Trophoblast cell (in vitro differentiated cells and primary cell): ENCODE measurements around the gene CCL2.
"Not testable (repeated sequence)": the region's sequence is repeated elsewhere in the genome, so short reads cannot be mapped to it uniquely, and the experiment has no call there.

ENCODE experiments used
- DNase-seq, 2 donors: peaks; one replicate each; pipeline ENCODE4 v3.0.0-alpha.2; 2016
- H2AFZ ChIP-seq: 2 replicates; pipeline ENCODE4 v1.6.1; 2013; ENCODE audit warnings: low read length, moderate library complexity, mild to moderate bottlenecking; ENCODE audit not compliant: insufficient read depth, poor library complexity
- H2AK5ac ChIP-seq: 2 replicates; pipeline ENCODE4 v1.6.1; 2013; ENCODE audit warnings: mild to moderate bottlenecking, low read length
- H2BK120ac ChIP-seq: 2 replicates; pipeline ENCODE4 v1.6.1; 2013; ENCODE audit warnings: low read length, mild to moderate bottlenecking, moderate library complexity; ENCODE audit not compliant: insufficient read depth, poor library complexity
- H2BK12ac ChIP-seq: 2 replicates; pipeline ENCODE4 v1.6.1; 2013; ENCODE audit warnings: mild to moderate bottlenecking, low read length, moderate library complexity
- H2BK5ac ChIP-seq: 2 replicates; pipeline ENCODE4 v1.6.1; 2013; ENCODE audit warnings: low read length, low read depth, moderate library complexity, mild to moderate bottlenecking; ENCODE audit not compliant: poor library complexity
- H3K14ac ChIP-seq: 2 replicates; pipeline ENCODE4 v1.6.1; 2013; ENCODE audit warnings: mild to moderate bottlenecking, low read length
- H3K18ac ChIP-seq: 2 replicates; pipeline ENCODE4 v1.6.1; 2013; ENCODE audit warnings: mild to moderate bottlenecking, low read length
- H3K23ac ChIP-seq: 2 replicates; pipeline ENCODE4 v1.6.1; 2013; ENCODE audit warnings: low read length
- H3K27ac ChIP-seq: 2 replicates; pipeline ENCODE4 v1.5.1; 2013; ENCODE audit warnings: low read depth, mild to moderate bottlenecking, inconsistent platforms, low read length, moderate library complexity
- H3K27me3 ChIP-seq: 2 replicates; pipeline ENCODE4 v1.6.1; 2013; ENCODE audit warnings: inconsistent platforms, mild to moderate bottlenecking, low read length, moderate library complexity; ENCODE audit not compliant: insufficient read depth
- H3K36me3 ChIP-seq, 2 experiments: 1 replicate in 1 of 2; 2 replicates in 1 of 2; pipeline ENCODE4 v1.6.1; 2013; ENCODE audit warnings: low read length in 2 of 2, mild to moderate bottlenecking in 2 of 2, moderate library complexity in 1 of 2; ENCODE audit not compliant: insufficient read depth in 2 of 2, control insufficient read depth in 1 of 2
- H3K4ac ChIP-seq: 2 replicates; pipeline ENCODE4 v1.6.1; 2013; ENCODE audit warnings: low read depth, mild to moderate bottlenecking, low read length, moderate library complexity
- H3K4me1 ChIP-seq, 2 experiments: 1 replicate in 1 of 2; 2 replicates in 1 of 2; pipeline ENCODE4 v1.6.1; 2013; ENCODE audit warnings: low read length in 2 of 2, mild to moderate bottlenecking in 2 of 2, moderate library complexity in 1 of 2; ENCODE audit not compliant: insufficient read depth in 2 of 2, control insufficient read depth in 1 of 2
- H3K4me2 ChIP-seq: 2 replicates; pipeline ENCODE4 v1.6.1; 2013; ENCODE audit warnings: inconsistent platforms, mild to moderate bottlenecking, low read length, moderate library complexity
- H3K4me3 ChIP-seq: 2 replicates; pipeline ENCODE4 v1.5.1; 2013; ENCODE audit warnings: mild to moderate bottlenecking, low read depth, low read length, inconsistent platforms
- H3K79me1 ChIP-seq: one replicate; pipeline ENCODE4 v1.6.1; 2013; ENCODE audit warnings: low read length
- H3K79me2 ChIP-seq: 2 replicates; pipeline ENCODE4 v1.6.1; 2013; ENCODE audit warnings: low read length, mild to moderate bottlenecking; ENCODE audit not compliant: control insufficient read depth, insufficient read depth, poor library complexity
- H3K9ac ChIP-seq: 2 replicates; pipeline ENCODE4 v1.6.1; 2013; ENCODE audit warnings: mild to moderate bottlenecking, low read length
- H3K9me3 ChIP-seq: 2 replicates; pipeline ENCODE4 v1.6.1; 2013; ENCODE audit warnings: low read depth, mild to moderate bottlenecking, control low read depth, inconsistent platforms, low read length; ENCODE audit not compliant: insufficient read depth
- H4K12ac ChIP-seq: 2 replicates; pipeline ENCODE4 v1.6.1; 2013; ENCODE audit warnings: low read depth, mild to moderate bottlenecking, low read length, moderate library complexity
- H4K8ac ChIP-seq: 2 replicates; pipeline ENCODE4 v1.6.1; 2013; ENCODE audit warnings: low read depth, mild to moderate bottlenecking, low read length, moderate library complexity
- H4K91ac ChIP-seq: one replicate; pipeline ENCODE4 v1.6.1; 2013; ENCODE audit warnings: low read depth, mild to moderate bottlenecking, low read length, moderate library complexity
- WGBS: extraction: QIAGEN DNeasy Blood & Tissue Kit; methylation state at CpG from one replicate; pipeline ENCODE4 v1.1.7; 2013; ENCODE audit warnings: missing lambda C conversion rate; ENCODE audit not compliant: insufficient read length, insufficient coverage; ENCODE audit errors: extremely low coverage; 5-methylcytosine and 5-hydroxymethylcytosine counted together

CCL2 gene

GRCh38 chr17:34226744-34227034, 28.4 kb upstream of the CCL2 start:
- Histone ChIP-seq H3K4ac (no peak overlapping the region), H2BK5ac (no peak overlapping the region), H2BK120ac (no peak overlapping the region), H2BK12ac (no peak overlapping the region), H3K14ac (no peak overlapping the region), H3K4me1 (no peaks in the 10 kb centered on the region), H3K9me3 (peaks cover 3% of the 10 kb centered on the region), H3K79me1 (no peaks in the 10 kb centered on the region), H3K36me3 (no peaks in the 10 kb centered on the region), H4K8ac (no peak overlapping the region), H3K4me2 (no peak overlapping the region), H2AK5ac (no peak overlapping the region), H3K4me3 (no peak overlapping the region), H3K9ac (no peak overlapping the region), H3K27ac (no peak overlapping the region), H3K23ac (no peak overlapping the region), H2AFZ (no peak overlapping the region), H4K91ac (no peak overlapping the region), H3K18ac (no peak overlapping the region), H4K12ac (no peak overlapping the region), H3K79me2 (no peaks in the 10 kb centered on the region), H3K27me3 (no peaks in the 10 kb centered on the region)
- no peak for DNase-seq

- not testable (repeated sequence) for H2BK120ac ChIP-seq, H3K36me3 ChIP-seq, H3K79me2 ChIP-seq, H3K23ac ChIP-seq, H2AFZ ChIP-seq, H3K27me3 ChIP-seq, H3K18ac ChIP-seq, H4K8ac ChIP-seq, H2BK5ac ChIP-seq, DNase-seq, H3K14ac ChIP-seq, H3K4me2 ChIP-seq, H3K27ac ChIP-seq, H4K12ac ChIP-seq, H3K9ac ChIP-seq, H3K79me1 ChIP-seq, H3K4me1 ChIP-seq, H3K4ac ChIP-seq, H2BK12ac ChIP-seq, H2AK5ac ChIP-seq, H3K4me3 ChIP-seq, H3K9me3 ChIP-seq, H4K91ac ChIP-seq
- no CpG with 5 or more reads among the region's 2 CpGs for WGBS
Observed at GRCh38 chr17:34227293-34227692, 27.8 kb upstream of the CCL2 start.

GRCh38 chr17:34227707-34228106, 27.4 kb upstream of the CCL2 start:
- Histone ChIP-seq H3K4me3 (no peak overlapping the region), H3K36me3 (no peaks in the 10 kb centered on the region), H2BK120ac (no peak overlapping the region), H3K27ac (no peak overlapping the region), H3K14ac (no peak overlapping the region), H2AK5ac (no peak overlapping the region), H4K12ac (no peak overlapping the region), H3K4me1 (no peaks in the 10 kb centered on the region), H2BK12ac (no peak overlapping the region), H2AFZ (no peak overlapping the region), H4K91ac (no peak overlapping the region), H3K9ac (no peak overlapping the region), H3K9me3 (peaks cover 3% of the 10 kb centered on the region), H3K4ac (no peak overlapping the region), H3K79me2 (no peaks in the 10 kb centered on the region), H2BK5ac (no peak overlapping the region), H3K27me3 (no peaks in the 10 kb centered on the region), H3K18ac (no peak overlapping the region), H3K4me2 (no peak overlapping the region), H3K79me1 (no peaks in the 10 kb centered on the region), H4K8ac (no peak overlapping the region), H3K23ac (no peak overlapping the region)
- no CpG with 5 or more reads among the region's 3 CpGs for WGBS
- no peak for DNase-seq

- Histone ChIP-seq H2AFZ (no peak overlapping the region), H3K36me3 (no peaks in the 10 kb centered on the region), H2AK5ac (no peak overlapping the region), H4K12ac (no peak overlapping the region), H2BK5ac (no peak overlapping the region), H3K9me3 (peaks cover 3% of the 10 kb centered on the region), H3K4me3 (no peak overlapping the region), H3K23ac (no peak overlapping the region), H4K91ac (no peak overlapping the region), H3K27ac (no peak overlapping the region), H3K79me2 (no peaks in the 10 kb centered on the region), H4K8ac (no peak overlapping the region), H2BK12ac (no peak overlapping the region), H3K14ac (no peak overlapping the region), H3K4me2 (no peak overlapping the region), H3K18ac (no peak overlapping the region), H3K9ac (no peak overlapping the region), H3K27me3 (no peaks in the 10 kb centered on the region), H3K4ac (no peak overlapping the region), H3K79me1 (no peaks in the 10 kb centered on the region), H2BK120ac (no peak overlapping the region), H3K4me1 (no peaks in the 10 kb centered on the region)
- no CpG with 5 or more reads among the region's 4 CpGs for WGBS
- no peak for DNase-seq
Observed at GRCh38 chr17:34228781-34229180, 26.3 kb upstream of the CCL2 start.

GRCh38 chr17:34230342-34230741, 24.7 kb upstream of the CCL2 start:
- Histone ChIP-seq H3K36me3 (no peaks in the 10 kb centered on the region), H3K27me3 (no peaks in the 10 kb centered on the region), H3K4me1 (no peaks in the 10 kb centered on the region), H3K18ac (no peak overlapping the region), H3K14ac (no peak overlapping the region), H4K8ac (no peak overlapping the region), H3K4me3 (no peak overlapping the region), H2AK5ac (no peak overlapping the region), H3K27ac (no peak overlapping the region), H3K79me1 (no peaks in the 10 kb centered on the region), H3K4ac (no peak overlapping the region), H4K91ac (no peak overlapping the region), H3K9ac (no peak overlapping the region), H2BK5ac (no peak overlapping the region), H2BK12ac (no peak overlapping the region), H3K9me3 (peaks cover 3% of the 10 kb centered on the region), H3K23ac (no peak overlapping the region), H2BK120ac (no peak overlapping the region), H3K4me2 (no peak overlapping the region), H3K79me2 (no peaks in the 10 kb centered on the region), H4K12ac (no peak overlapping the region), H2AFZ (no peak overlapping the region)
- DNase-seq, result no peak
- no CpG with 5 or more reads among the region's 1 CpG for WGBS
